PFSK-1 (cell line): Measurements from ENCODE around the gene FOLR2.

Experiments
- FOXP2 ChIP-seq: optimal IDR thresholded peaks from 2 replicates; pipeline ENCODE3; 2011; ENCODE audit warnings: borderline replicate concordance, control low read depth, inconsistent platforms; ENCODE audit not compliant: insufficient read depth; ENCODE audit errors: extremely low read length, extremely low read depth
- POLR2AphosphoS5 ChIP-seq: IDR thresholded peaks from 2 replicates; pipeline ENCODE4 v1.6.1; 2012; ENCODE audit warnings: low read depth, mild to moderate bottlenecking, control low read depth, low read length, moderate library complexity
- SIN3A ChIP-seq: IDR thresholded peaks from 2 replicates; pipeline ENCODE4 v1.6.1; 2012; ENCODE audit warnings: mild to moderate bottlenecking, low read length, moderate library complexity, borderline replicate concordance; ENCODE audit not compliant: insufficient read depth
- TAF1 ChIP-seq: IDR thresholded peaks from 2 replicates; pipeline ENCODE4 v1.6.1; 2012; ENCODE audit warnings: low read length, control low read depth, borderline replicate concordance; ENCODE audit not compliant: insufficient read depth
- TF ChIP-seq, protein P1 (sequence below), 2 experiments: IDR thresholded peaks; 2 replicates each; pipeline versions ENCODE4 v1.6.1 to v1.8.0; 2011 to 2012; ENCODE audit warnings: low read depth in 2 of 2, low read length in 2 of 2, control low read depth in 1 of 2, inconsistent platforms in 1 of 2, mild to moderate bottlenecking in 1 of 2, moderate library complexity in 1 of 2; ENCODE audit not compliant: insufficient read depth in 1 of 2

DNA sequence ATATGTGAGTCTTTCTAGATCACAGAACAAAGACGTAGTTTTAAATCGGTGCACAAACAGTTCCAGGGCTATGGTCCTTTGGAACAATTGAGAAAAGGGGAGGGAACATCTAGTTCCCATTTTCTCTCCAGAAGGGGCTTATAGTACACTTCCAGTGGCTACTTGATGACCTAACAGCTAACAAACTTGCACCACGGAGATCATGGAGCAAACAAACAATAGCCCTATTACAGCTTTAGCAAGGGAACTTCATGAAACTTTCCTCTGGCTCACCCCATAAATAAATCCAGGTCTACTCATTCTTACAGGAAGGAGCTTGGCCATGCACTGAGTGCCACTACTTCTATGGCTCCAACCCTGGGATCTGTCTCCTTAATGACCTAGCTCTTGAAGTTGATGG lies 8.3 kb upstream of the FOLR2 start:
- TF ChIP-seq, protein P1, sequence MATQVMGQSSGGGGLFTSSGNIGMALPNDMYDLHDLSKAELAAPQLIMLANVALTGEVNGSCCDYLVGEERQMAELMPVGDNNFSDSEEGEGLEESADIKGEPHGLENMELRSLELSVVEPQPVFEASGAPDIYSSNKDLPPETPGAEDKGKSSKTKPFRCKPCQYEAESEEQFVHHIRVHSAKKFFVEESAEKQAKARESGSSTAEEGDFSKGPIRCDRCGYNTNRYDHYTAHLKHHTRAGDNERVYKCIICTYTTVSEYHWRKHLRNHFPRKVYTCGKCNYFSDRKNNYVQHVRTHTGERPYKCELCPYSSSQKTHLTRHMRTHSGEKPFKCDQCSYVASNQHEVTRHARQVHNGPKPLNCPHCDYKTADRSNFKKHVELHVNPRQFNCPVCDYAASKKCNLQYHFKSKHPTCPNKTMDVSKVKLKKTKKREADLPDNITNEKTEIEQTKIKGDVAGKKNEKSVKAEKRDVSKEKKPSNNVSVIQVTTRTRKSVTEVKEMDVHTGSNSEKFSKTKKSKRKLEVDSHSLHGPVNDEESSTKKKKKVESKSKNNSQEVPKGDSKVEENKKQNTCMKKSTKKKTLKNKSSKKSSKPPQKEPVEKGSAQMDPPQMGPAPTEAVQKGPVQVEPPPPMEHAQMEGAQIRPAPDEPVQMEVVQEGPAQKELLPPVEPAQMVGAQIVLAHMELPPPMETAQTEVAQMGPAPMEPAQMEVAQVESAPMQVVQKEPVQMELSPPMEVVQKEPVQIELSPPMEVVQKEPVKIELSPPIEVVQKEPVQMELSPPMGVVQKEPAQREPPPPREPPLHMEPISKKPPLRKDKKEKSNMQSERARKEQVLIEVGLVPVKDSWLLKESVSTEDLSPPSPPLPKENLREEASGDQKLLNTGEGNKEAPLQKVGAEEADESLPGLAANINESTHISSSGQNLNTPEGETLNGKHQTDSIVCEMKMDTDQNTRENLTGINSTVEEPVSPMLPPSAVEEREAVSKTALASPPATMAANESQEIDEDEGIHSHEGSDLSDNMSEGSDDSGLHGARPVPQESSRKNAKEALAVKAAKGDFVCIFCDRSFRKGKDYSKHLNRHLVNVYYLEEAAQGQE (IDR thresholded peaks at IDR 0.05; ENCODE audit: insufficient read depth in 1 of 2, low read depth in 2 of 2, low read length in 2 of 2) = no peak
- TF ChIP-seq POLR2AphosphoS5 = no peak
- TF ChIP-seq TAF1 = no peak
- no peak for TF ChIP-seq FOXP2
- TF ChIP-seq SIN3A = no peak
